ENCODE measurements around the gene ADGRV1.
"Not testable (repeated sequence)": the region's sequence is repeated elsewhere in the genome, so short reads cannot be mapped to it uniquely, and the experiment has no call there.

The ADGRV1 gene

GRCh38 chr5:90924222-90924621 is 365.6 kb downstream of the ADGRV1 start:
- not testable (repeated sequence) for H3K4me1 ChIP-seq (ENCODE audit: control insufficient read depth, insufficient read depth, low read length); H3K27me3 ChIP-seq (ENCODE audit: control insufficient read depth in 1 of 2, insufficient read depth in 2 of 2, low read length in 2 of 2); H3K36me3 ChIP-seq (ENCODE audit: control insufficient read depth in 2 of 2, insufficient read depth in 2 of 2, low read length in 2 of 2); H3K27ac ChIP-seq (ENCODE audit: low read length); H3K9me3 ChIP-seq (ENCODE audit: control insufficient read depth in 2 of 2, low read length in 2 of 2); H3K9ac ChIP-seq (ENCODE audit: low read length in 2 of 2); H3K4me3 ChIP-seq (ENCODE audit: low read length in 2 of 2)

GRCh38 chr5:90929013-90929839 is 370.6 kb downstream of the ADGRV1 start:
- not testable (repeated sequence) for H3K4me3 ChIP-seq (ENCODE audit: low read length in 2 of 2); H3K36me3 ChIP-seq (ENCODE audit: control insufficient read depth in 2 of 2, insufficient read depth in 2 of 2, low read length in 2 of 2); H3K27me3 ChIP-seq (ENCODE audit: control insufficient read depth in 1 of 2, insufficient read depth in 2 of 2, low read length in 2 of 2); H3K4me1 ChIP-seq (ENCODE audit: control insufficient read depth, insufficient read depth, low read length); H3K9me3 ChIP-seq (ENCODE audit: control insufficient read depth in 2 of 2, low read length in 2 of 2); H3K9ac ChIP-seq (ENCODE audit: low read length in 2 of 2); H3K27ac ChIP-seq (ENCODE audit: low read length)

GRCh38 chr5:90930062-90930461 is 371.5 kb downstream of the ADGRV1 start:
- H3K4me3 ChIP-seq (ENCODE audit: low read length in 2 of 2): no peak overlapping the region
- H3K27ac ChIP-seq (ENCODE audit: low read length): no peak overlapping the region
- no peaks in the 10 kb centered on the region for H3K4me1 ChIP-seq (ENCODE audit: control insufficient read depth, insufficient read depth, low read length)
- no peaks in the 10 kb centered on the region for H3K36me3 ChIP-seq (ENCODE audit: control insufficient read depth in 2 of 2, insufficient read depth in 2 of 2, low read length in 2 of 2)
- no peaks in the 10 kb centered on the region for H3K9me3 ChIP-seq (ENCODE audit: control insufficient read depth in 2 of 2, low read length in 2 of 2)
- no peak overlapping the region for H3K9ac ChIP-seq (ENCODE audit: low read length in 2 of 2)
- no peaks in the 10 kb centered on the region for H3K27me3 ChIP-seq (ENCODE audit: control insufficient read depth in 1 of 2, insufficient read depth in 2 of 2, low read length in 2 of 2)

- Histone ChIP-seq H3K9me3 (ENCODE audit: control insufficient read depth in 2 of 2, low read length in 2 of 2) (no peaks in the 10 kb centered on the region), H3K27me3 (ENCODE audit: control insufficient read depth in 1 of 2, insufficient read depth in 2 of 2, low read length in 2 of 2) (no peaks in the 10 kb centered on the region), H3K9ac (ENCODE audit: low read length in 2 of 2) (no peak overlapping the region), H3K4me1 (ENCODE audit: control insufficient read depth, insufficient read depth, low read length) (no peaks in the 10 kb centered on the region), H3K4me3 (ENCODE audit: low read length in 2 of 2) (no peak overlapping the region), H3K27ac (ENCODE audit: low read length) (no peak overlapping the region), H3K36me3 (ENCODE audit: control insufficient read depth in 2 of 2, insufficient read depth in 2 of 2, low read length in 2 of 2) (no peaks in the 10 kb centered on the region)
Measured at GRCh38 chr5:90930756-90931431, 372.3 kb downstream of the ADGRV1 start.

GRCh38 chr5:90932052-90932699 is 373.6 kb downstream of the ADGRV1 start:
- H3K4me1 ChIP-seq (ENCODE audit: control insufficient read depth, insufficient read depth, low read length): no peaks in the 10 kb centered on the region
- no peaks in the 10 kb centered on the region for H3K27me3 ChIP-seq (ENCODE audit: control insufficient read depth in 1 of 2, insufficient read depth in 2 of 2, low read length in 2 of 2)
- H3K9ac ChIP-seq (ENCODE audit: low read length in 2 of 2): no peak overlapping the region
- no peak overlapping the region for H3K27ac ChIP-seq (ENCODE audit: low read length)
- no peak overlapping the region for H3K4me3 ChIP-seq (ENCODE audit: low read length in 2 of 2)
- H3K36me3 ChIP-seq (ENCODE audit: control insufficient read depth in 2 of 2, insufficient read depth in 2 of 2, low read length in 2 of 2): no peaks in the 10 kb centered on the region
- H3K9me3 ChIP-seq (ENCODE audit: control insufficient read depth in 2 of 2, low read length in 2 of 2): no peaks in the 10 kb centered on the region

- H3K4me1 ChIP-seq (ENCODE audit: control insufficient read depth, insufficient read depth, low read length): no peaks in the 10 kb centered on the region
- H3K27me3 ChIP-seq (ENCODE audit: control insufficient read depth in 1 of 2, insufficient read depth in 2 of 2, low read length in 2 of 2): no peaks in the 10 kb centered on the region
- H3K4me3 ChIP-seq (ENCODE audit: low read length in 2 of 2): no peak overlapping the region
- H3K9me3 ChIP-seq (ENCODE audit: control insufficient read depth in 2 of 2, low read length in 2 of 2): no peaks in the 10 kb centered on the region
- no peaks in the 10 kb centered on the region for H3K36me3 ChIP-seq (ENCODE audit: control insufficient read depth in 2 of 2, insufficient read depth in 2 of 2, low read length in 2 of 2)
- H3K27ac ChIP-seq (ENCODE audit: low read length): no peak overlapping the region
- no peak overlapping the region for H3K9ac ChIP-seq (ENCODE audit: low read length in 2 of 2)
Measured at GRCh38 chr5:90933298-90933697, 374.7 kb downstream of the ADGRV1 start.

GRCh38 chr5:90934091-90934719 is 375.6 kb downstream of the ADGRV1 start:
- Histone ChIP-seq H3K9me3 (ENCODE audit: control insufficient read depth in 2 of 2, low read length in 2 of 2) (no peaks in the 10 kb centered on the region), H3K27ac (ENCODE audit: low read length) (no peak overlapping the region), H3K9ac (ENCODE audit: low read length in 2 of 2) (no peak overlapping the region), H3K36me3 (ENCODE audit: control insufficient read depth in 2 of 2, insufficient read depth in 2 of 2, low read length in 2 of 2) (no peaks in the 10 kb centered on the region), H3K4me3 (ENCODE audit: low read length in 2 of 2) (no peak overlapping the region), H3K27me3 (ENCODE audit: control insufficient read depth in 1 of 2, insufficient read depth in 2 of 2, low read length in 2 of 2) (no peaks in the 10 kb centered on the region), H3K4me1 (ENCODE audit: control insufficient read depth, insufficient read depth, low read length) (no peaks in the 10 kb centered on the region)

GRCh38 chr5:90934738-90935137 is 376.1 kb downstream of the ADGRV1 start:
- Histone ChIP-seq H3K27ac (ENCODE audit: low read length) (no peak overlapping the region), H3K36me3 (ENCODE audit: control insufficient read depth in 2 of 2, insufficient read depth in 2 of 2, low read length in 2 of 2) (no peaks in the 10 kb centered on the region)

GRCh38 chr5:90939211-90939610 is 380.6 kb downstream of the ADGRV1 start:
- H3K9me3 ChIP-seq (ENCODE audit: control insufficient read depth in 2 of 2, low read length in 2 of 2): no peaks in the 10 kb centered on the region
- H3K9ac ChIP-seq (ENCODE audit: low read length in 2 of 2): no peak overlapping the region
- H3K27ac ChIP-seq (ENCODE audit: low read length): no peak overlapping the region
- H3K4me3 ChIP-seq (ENCODE audit: low read length in 2 of 2): no peak overlapping the region
- H3K4me1 ChIP-seq (ENCODE audit: control insufficient read depth, insufficient read depth, low read length): no peaks in the 10 kb centered on the region
- H3K36me3 ChIP-seq (ENCODE audit: control insufficient read depth in 2 of 2, insufficient read depth in 2 of 2, low read length in 2 of 2): no peaks in the 10 kb centered on the region
- no peaks in the 10 kb centered on the region for H3K27me3 ChIP-seq (ENCODE audit: control insufficient read depth in 1 of 2, insufficient read depth in 2 of 2, low read length in 2 of 2)

More at GRCh38 chr5:90934738-90935137, 376.1 kb downstream of the ADGRV1 start:
- Histone ChIP-seq H3K4me1 (ENCODE audit: control insufficient read depth, insufficient read depth, low read length) (no peaks in the 10 kb centered on the region), H3K9me3 (ENCODE audit: control insufficient read depth in 2 of 2, low read length in 2 of 2) (no peaks in the 10 kb centered on the region), H3K9ac (ENCODE audit: low read length in 2 of 2) (no peak overlapping the region), H3K27me3 (ENCODE audit: control insufficient read depth in 1 of 2, insufficient read depth in 2 of 2, low read length in 2 of 2) (no peaks in the 10 kb centered on the region), H3K4me3 (ENCODE audit: low read length in 2 of 2) (no peak overlapping the region)

- H3K27ac ChIP-seq (ENCODE audit: low read length): no peak overlapping the region
- no peak overlapping the region for H3K4me3 ChIP-seq (ENCODE audit: low read length in 2 of 2)
- no peaks in the 10 kb centered on the region for H3K4me1 ChIP-seq (ENCODE audit: control insufficient read depth, insufficient read depth, low read length)
- H3K9ac ChIP-seq (ENCODE audit: low read length in 2 of 2): no peak overlapping the region
- H3K36me3 ChIP-seq (ENCODE audit: control insufficient read depth in 2 of 2, insufficient read depth in 2 of 2, low read length in 2 of 2): no peaks in the 10 kb centered on the region
- no peaks in the 10 kb centered on the region for H3K9me3 ChIP-seq (ENCODE audit: control insufficient read depth in 2 of 2, low read length in 2 of 2)
- H3K27me3 ChIP-seq (ENCODE audit: control insufficient read depth in 1 of 2, insufficient read depth in 2 of 2, low read length in 2 of 2): no peaks in the 10 kb centered on the region
Measured at GRCh38 chr5:90940227-90940995, 381.8 kb downstream of the ADGRV1 start.

Data from stomach smooth muscle (tissue), 2 donors.